ENCODE data around the gene EID3. TPM values are rescaled to one million over a fixed set of nuclear protein-coding genes. Genes with fewer than 3 reads are reported as not detected.

The EID3 gene
- total and polyA plus RNA-seq, 2 experiments from 2014 or later, result 3.3 to 3.4 TPM

GRCh38 chr12:104312202-104312601, 8.7 kb downstream of the EID3 start (continued):
- no peak for TF ChIP-seq ZNF462 (CRISPR knock-in tag; IDR thresholded peaks at IDR 0.05)

- peaks cover 45% of the 10 kb centered on the region for H3K79me2 ChIP-seq (replicated peaks; ENCODE audit: insufficient read depth)
- H3K36me3 ChIP-seq (ENCODE audit: insufficient read depth), result peaks cover 44% of the 10 kb centered on the region
- TF ChIP-seq REST (IDR thresholded peaks at IDR 0.05; ENCODE audit: unreplicated experiment), result no peak
- no peak for TF ChIP-seq CREB1 (CRISPR knock-in tag; IDR thresholded peaks at IDR 0.05; ENCODE audit: low read depth)
- no peak for TF ChIP-seq ZNF462 (CRISPR knock-in tag; IDR thresholded peaks at IDR 0.05)
These were observed 9.1 kb downstream of the EID3 start for GRCh38 chr12:104312654-104313053.

More at GRCh38 chr12:104312654-104313053, 9.1 kb downstream of the EID3 start:
- H3K27me3 Mint-ChIP-seq (ENCODE audit: insufficient read depth, low read depth, poor library complexity), result no peaks in the 10 kb centered on the region
- peaks cover 10% of the 10 kb centered on the region for H4K20me1 ChIP-seq (replicated peaks; ENCODE audit: insufficient read depth)
- H3K27ac Mint-ChIP-seq, result no peak overlapping the region
- no peak for ATAC-seq
- H3K4me1 Mint-ChIP-seq, result peaks cover 4% of the 10 kb centered on the region
- H3K27me3 ChIP-seq (ENCODE audit: insufficient read depth), result no peaks in the 10 kb centered on the region
- H2AFZ ChIP-seq, result no peak overlapping the region
- no peak for DNase-seq (ENCODE audit: low spot score)
- no peak overlapping the region for H3K4me3 Mint-ChIP-seq
- H3K4me2 ChIP-seq, result no peak overlapping the region
- no peaks in the 10 kb centered on the region for H3K9me3 Mint-ChIP-seq
- no peaks in the 10 kb centered on the region; the same call in 1 of the 2 replicates for H3K4me1 ChIP-seq (ENCODE audit: insufficient read depth)
- peaks cover 64% of the 10 kb centered on the region for H3K36me3 Mint-ChIP-seq (ENCODE audit: low read depth)
- no peak overlapping the region for H3K27ac ChIP-seq (ENCODE audit: low read depth)
- no peaks in the 10 kb centered on the region for H3F3A ChIP-seq (replicated peaks; ENCODE audit: low read depth)
- H3K4me3 ChIP-seq, result no peak overlapping the region
- H3K9me2 ChIP-seq (ENCODE audit: insufficient read depth), result no peaks in the 10 kb centered on the region

Data from GM23338 (cell line).